Measurements from ENCODE around the gene BRAF. TPM values are rescaled to one million over a fixed set of nuclear protein-coding genes. Genes with fewer than 3 reads are reported as not detected.

Gene BRAF
- total RNA-seq, 4 donors from 2014 or later, result 36.5 to 59.6 (median 45.4) TPM

DNA sequence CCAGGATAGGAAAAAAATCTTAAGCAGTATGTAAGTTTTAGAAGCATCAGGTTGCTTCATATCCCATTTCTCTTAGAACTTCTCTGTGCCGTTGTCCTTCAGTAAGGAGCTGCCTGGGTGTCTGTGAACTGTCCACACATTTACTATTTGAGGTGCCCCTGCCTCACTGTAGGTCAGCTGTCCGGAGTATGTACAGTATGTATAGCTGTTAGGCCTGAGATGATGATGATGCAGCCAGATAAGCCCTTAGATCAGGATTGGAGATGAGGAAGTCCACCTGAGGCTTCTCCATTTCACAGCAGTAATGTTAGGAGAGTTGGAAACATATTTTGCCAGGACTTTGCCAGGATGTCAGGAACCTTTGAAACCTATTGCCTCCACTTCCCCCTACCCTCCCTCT is 220.5 kb downstream of the BRAF start:
- DNase-seq (ENCODE audit: low spot score in 2 of 2), result no peak
- TF ChIP-seq, protein P1, sequence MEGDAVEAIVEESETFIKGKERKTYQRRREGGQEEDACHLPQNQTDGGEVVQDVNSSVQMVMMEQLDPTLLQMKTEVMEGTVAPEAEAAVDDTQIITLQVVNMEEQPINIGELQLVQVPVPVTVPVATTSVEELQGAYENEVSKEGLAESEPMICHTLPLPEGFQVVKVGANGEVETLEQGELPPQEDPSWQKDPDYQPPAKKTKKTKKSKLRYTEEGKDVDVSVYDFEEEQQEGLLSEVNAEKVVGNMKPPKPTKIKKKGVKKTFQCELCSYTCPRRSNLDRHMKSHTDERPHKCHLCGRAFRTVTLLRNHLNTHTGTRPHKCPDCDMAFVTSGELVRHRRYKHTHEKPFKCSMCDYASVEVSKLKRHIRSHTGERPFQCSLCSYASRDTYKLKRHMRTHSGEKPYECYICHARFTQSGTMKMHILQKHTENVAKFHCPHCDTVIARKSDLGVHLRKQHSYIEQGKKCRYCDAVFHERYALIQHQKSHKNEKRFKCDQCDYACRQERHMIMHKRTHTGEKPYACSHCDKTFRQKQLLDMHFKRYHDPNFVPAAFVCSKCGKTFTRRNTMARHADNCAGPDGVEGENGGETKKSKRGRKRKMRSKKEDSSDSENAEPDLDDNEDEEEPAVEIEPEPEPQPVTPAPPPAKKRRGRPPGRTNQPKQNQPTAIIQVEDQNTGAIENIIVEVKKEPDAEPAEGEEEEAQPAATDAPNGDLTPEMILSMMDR (IDR thresholded peaks at IDR 0.05), result no peak
- no peak for TF ChIP-seq POLR2A (IDR thresholded peaks at IDR 0.05)
- 85 to 93% methylated on average over 2 of the region's 2 CpGs for WGBS, 2 donors
- no peak overlapping the region for H3K4me3 ChIP-seq (ENCODE audit: low read depth, poor library complexity, severe bottlenecking)
- intact Hi-C loops (cut with DNase I; ENCODE audit: low total_unique reads), result no loop called here

DNA sequence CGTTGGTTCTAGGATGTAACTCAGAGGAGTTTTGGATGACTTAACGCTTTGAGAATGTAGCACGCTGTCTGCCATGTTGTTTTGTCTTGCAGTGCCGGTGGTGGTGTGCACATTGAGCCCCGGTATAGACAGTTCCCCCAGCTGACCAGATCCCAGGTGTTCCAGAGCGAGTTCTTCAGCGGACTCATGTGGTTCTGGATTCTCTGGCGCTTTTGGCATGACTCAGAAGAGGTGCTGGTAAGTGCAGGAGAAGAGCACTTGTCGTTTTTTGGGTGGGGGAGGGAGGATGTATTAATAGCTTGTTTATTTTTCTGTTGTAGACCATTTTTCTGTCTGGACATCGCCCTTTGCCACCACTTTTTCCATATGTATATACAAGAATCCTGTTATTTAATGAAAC is 222.0 kb downstream of the BRAF start:
- no peak overlapping the region for H3K4me3 ChIP-seq (ENCODE audit: low read depth, poor library complexity, severe bottlenecking)
- intact Hi-C loops (cut with DNase I; ENCODE audit: low total_unique reads), result no loop called here
- WGBS, 2 donors, result 87 to 92% methylated on average over 10 of the region's 10 CpGs
- DNase-seq (ENCODE audit: low spot score in 2 of 2), result no peak
- TF ChIP-seq, protein P1 (IDR thresholded peaks at IDR 0.05), result no peak
- no peak for TF ChIP-seq POLR2A (IDR thresholded peaks at IDR 0.05)

DNA sequence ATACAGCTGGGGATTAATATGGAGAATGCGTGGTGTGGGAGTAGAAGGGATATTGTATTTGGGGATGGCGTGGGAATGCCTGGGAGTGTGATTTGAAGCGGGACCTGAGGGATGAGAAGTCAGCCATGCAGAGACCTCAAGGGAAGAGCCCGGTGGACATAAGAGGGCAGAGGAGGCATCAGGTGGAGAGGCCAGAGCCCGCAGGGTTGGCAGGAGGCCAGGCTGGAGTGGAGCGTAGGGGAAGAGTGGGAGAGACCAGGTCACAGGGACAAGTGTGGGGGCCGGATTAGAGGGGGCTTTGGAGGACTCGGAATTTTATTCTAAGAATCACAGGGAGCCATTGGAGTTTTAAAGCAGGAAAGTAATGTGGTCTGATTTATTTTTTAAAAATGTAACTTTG is 226.3 kb downstream of the BRAF start:
- H3K4me3 ChIP-seq (ENCODE audit: low read depth, poor library complexity, severe bottlenecking), result no peak overlapping the region
- intact Hi-C loops (cut with DNase I; ENCODE audit: low total_unique reads), result no loop called here
- 87 to 88% methylated on average over 8 of the region's 8 CpGs for WGBS, 2 donors
- TF ChIP-seq POLR2A (IDR thresholded peaks at IDR 0.05), result no peak
- TF ChIP-seq, protein P1 (IDR thresholded peaks at IDR 0.05), result no peak
- DNase-seq (ENCODE audit: low spot score in 2 of 2), result no peak

DNA sequence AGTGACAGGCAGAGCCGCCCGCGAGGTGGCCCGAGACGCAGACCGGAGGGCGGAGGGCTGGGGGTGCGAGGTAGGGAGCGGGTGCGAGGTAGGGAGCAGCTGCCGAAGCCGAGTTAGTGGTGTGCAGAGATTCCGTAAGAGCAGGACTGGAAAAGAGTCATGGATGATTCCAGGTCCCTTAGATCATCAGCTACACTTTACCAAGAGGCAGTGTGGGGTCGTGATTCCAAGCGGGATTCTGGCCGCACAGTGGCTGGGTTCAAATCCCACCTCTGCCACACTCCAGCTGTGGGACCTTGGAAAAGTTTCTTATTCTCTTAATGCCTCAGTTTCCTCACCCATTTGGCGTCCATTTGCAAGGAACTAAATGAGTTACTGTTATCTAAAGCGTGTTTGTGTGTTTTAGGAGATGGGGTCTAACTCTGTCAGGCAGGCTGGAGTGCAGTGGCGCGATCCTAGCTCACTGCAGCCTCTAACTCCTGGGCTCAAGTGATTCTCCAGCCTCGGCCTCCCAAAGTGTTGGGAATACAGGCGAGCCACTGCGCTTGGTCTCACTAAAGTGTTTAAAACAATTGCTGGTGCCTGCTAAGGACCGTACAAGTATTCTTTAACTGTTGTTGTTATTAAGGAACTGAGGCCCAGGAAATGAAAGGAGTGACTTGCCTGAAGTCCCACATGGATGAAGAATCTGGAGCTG is 227.1 kb downstream of the BRAF start:
- no peak for DNase-seq (ENCODE audit: low spot score in 2 of 2)

DNA sequence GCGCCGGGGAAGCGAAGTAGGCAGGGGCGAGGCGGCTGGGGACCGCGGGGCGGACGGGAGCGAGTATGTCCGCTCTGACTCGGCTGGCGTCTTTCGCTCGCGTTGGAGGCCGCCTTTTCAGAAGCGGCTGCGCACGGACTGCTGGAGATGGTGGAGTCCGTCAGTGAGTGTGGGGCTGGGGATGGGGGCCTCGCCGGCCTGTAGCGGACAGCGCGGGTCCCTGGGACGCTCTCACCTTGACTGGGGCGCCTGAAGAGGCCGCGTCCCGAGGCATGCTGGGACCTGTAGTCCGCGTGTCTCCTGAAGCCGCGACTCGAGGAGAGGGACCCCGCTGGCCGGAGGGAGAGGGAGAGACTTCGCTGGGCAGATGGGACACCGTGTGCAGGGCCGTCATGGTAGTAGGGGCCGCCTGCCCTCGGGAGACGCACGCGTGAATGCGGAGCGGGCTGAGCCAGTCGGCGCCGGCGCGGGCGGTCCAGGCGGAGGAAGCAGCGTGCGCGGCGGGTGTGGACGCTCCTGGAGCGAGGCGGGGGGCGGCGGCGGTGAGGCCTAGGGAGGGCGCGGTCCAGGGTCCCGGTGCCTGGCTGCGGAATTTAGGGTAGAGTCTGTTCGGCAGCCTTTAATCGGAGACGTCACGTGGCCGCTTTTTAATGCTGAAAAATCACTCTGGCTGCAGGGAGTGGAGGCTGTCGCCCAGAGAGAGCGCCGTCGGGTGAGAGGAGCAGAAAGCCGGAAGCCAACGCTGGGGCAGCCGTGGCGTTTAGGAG is 227.9 kb downstream of the BRAF start, which contains the start of gene NDUFB2:
NDUFB2 (plus strand) TSS at position 29 of the 767 bp plus-strand sequence; CDS start at position 66, 37 bp downstream.
- 0 to 1% methylated on average over 19 to 74 of the region's 82 CpGs for WGBS, 2 donors
- TF ChIP-seq, protein P1 (IDR thresholded peaks at IDR 0.05), result no peak
- peak in 1 of 2 donors; percentile 47 for TF ChIP-seq POLR2A (IDR thresholded peaks at IDR 0.05)
- intact Hi-C loops (cut with DNase I; ENCODE audit: low total_unique reads), result no loop called here
- peak; percentile 66 to 96 for DNase-seq (ENCODE audit: low spot score in 2 of 2)
- H3K4me3 ChIP-seq (ENCODE audit: low read depth, poor library complexity, severe bottlenecking), result peak within 1 kb of the TSS; percentile 73

More for the DNA sequence above, 227.1 kb downstream of the BRAF start:
- intact Hi-C loops (cut with DNase I; ENCODE audit: low total_unique reads), result no loop called here
- TF ChIP-seq, protein P1 (IDR thresholded peaks at IDR 0.05), result no peak
- TF ChIP-seq POLR2A (IDR thresholded peaks at IDR 0.05), result no peak
- peak overlapping the region; percentile 73 for H3K4me3 ChIP-seq (ENCODE audit: low read depth, poor library complexity, severe bottlenecking)
- 26 to 27% methylated on average over 24 of the region's 24 CpGs for WGBS, 2 donors

All from lower leg skin (tissue), 4 donors.